WERI-Rb-1 (cell line): ENCODE measurements around the gene SLC6A3.

Source experiments
- DNase-seq: peaks from one replicate; pipeline ENCODE4 v3.0.0-alpha.2; 2020
- H3K27ac ChIP-seq: fragments of 250-450 bp; sonication (Bioruptor Pico); 2 replicates; pipeline ENCODE4 v1.5.1; 2020; ENCODE audit warnings: mild to moderate bottlenecking, moderate library complexity
- H3K27me3 ChIP-seq: fragments of 250-450 bp; sonication (Bioruptor Pico); 2 replicates; pipeline ENCODE4 v1.5.1; 2021; ENCODE audit warnings: mild to moderate bottlenecking, low read depth, moderate library complexity; ENCODE audit not compliant: insufficient read depth, severe bottlenecking
- H3K36me3 ChIP-seq: fragments of 250-450 bp; sonication (Bioruptor Pico); 2 replicates; pipeline ENCODE4 v1.5.1; 2020; ENCODE audit warnings: mild to moderate bottlenecking, moderate library complexity
- H3K4me3 ChIP-seq: 2 replicates; pipeline ENCODE4 v1.5.1; 2011; ENCODE audit warnings: low read depth, mild to moderate bottlenecking, control low read depth, low read length
- H3K9me3 ChIP-seq: fragments of 250-450 bp; sonication (Bioruptor Pico); 2 replicates; pipeline ENCODE4 v1.5.1; 2021; ENCODE audit warnings: mild to moderate bottlenecking, moderate library complexity; ENCODE audit not compliant: severe bottlenecking
- TF ChIP-seq, protein P1 (sequence below): IDR thresholded peaks from 2 replicates; pipeline ENCODE4 v1.5.1; 2011; ENCODE audit warnings: low read depth, mild to moderate bottlenecking, control low read depth, inconsistent platforms, low read length

SLC6A3 gene

DNA sequence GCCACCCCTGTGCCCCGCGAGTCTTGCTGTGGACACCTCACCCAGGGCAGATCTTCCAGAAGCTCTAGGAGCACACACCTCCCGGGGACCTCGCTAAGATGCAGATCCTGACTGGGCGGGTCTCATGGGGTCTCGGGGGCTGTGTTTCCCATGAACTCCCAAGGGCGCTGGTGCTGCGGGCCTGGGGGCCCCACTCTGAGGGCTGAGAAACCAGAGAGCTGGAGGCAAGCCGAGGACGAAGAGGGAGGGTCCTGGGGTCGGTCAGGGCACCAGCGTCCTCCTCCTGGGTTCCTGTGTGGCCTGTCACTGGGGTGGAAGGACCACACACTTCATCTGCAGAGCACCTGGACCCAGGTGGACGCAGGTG is 30.2 kb downstream of the SLC6A3 start:
- H3K27ac ChIP-seq, result no peak overlapping the region
- H3K9me3 ChIP-seq, result peaks cover 4% of the 10 kb centered on the region
- no peak overlapping the region for H3K4me3 ChIP-seq
- no peak for DNase-seq
- TF ChIP-seq, protein P1, sequence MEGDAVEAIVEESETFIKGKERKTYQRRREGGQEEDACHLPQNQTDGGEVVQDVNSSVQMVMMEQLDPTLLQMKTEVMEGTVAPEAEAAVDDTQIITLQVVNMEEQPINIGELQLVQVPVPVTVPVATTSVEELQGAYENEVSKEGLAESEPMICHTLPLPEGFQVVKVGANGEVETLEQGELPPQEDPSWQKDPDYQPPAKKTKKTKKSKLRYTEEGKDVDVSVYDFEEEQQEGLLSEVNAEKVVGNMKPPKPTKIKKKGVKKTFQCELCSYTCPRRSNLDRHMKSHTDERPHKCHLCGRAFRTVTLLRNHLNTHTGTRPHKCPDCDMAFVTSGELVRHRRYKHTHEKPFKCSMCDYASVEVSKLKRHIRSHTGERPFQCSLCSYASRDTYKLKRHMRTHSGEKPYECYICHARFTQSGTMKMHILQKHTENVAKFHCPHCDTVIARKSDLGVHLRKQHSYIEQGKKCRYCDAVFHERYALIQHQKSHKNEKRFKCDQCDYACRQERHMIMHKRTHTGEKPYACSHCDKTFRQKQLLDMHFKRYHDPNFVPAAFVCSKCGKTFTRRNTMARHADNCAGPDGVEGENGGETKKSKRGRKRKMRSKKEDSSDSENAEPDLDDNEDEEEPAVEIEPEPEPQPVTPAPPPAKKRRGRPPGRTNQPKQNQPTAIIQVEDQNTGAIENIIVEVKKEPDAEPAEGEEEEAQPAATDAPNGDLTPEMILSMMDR, result no peak
- no peaks in the 10 kb centered on the region for H3K27me3 ChIP-seq
- H3K36me3 ChIP-seq, result no peaks in the 10 kb centered on the region

DNA sequence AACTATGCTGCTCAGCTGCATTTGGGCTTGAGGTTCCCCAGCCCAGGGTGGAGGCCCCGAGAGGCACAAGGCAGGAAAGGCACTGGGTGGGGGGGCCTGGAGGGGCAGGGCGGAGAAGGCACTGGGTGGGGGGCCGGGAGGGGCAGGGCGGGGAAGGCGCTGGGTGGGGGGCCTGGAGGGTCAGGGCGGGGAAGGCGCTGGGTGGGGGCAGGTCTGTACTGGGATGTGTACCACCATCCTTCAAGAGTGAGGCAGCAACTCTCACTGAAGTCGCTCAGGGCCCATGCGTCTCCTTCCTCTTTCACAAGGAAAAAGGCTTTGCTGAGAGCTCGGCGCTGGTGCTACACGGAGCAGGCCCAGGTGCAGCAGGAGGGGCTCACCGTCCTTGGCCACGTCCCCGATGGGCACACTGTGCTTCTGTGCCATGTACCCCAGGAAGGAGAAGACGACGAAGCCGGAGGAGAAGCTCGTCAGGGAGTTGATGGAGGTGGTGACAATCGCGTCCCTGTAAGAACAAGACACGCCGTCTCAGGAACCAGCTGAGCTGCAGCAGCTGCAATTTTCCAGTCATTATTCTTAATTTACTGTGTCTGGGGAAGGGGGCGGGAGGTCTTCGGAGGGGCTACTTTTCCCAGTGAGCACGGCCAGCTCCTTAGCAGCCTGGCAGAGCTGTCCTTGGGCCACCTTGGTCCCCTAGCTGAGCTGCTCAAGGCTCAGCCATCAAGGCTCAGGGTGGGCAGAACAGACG is 30.8 kb downstream of the SLC6A3 start:
- H3K27ac ChIP-seq, result no peak overlapping the region
- peaks cover 4% of the 10 kb centered on the region for H3K9me3 ChIP-seq
- no peak overlapping the region for H3K4me3 ChIP-seq
- DNase-seq, result no peak
- TF ChIP-seq, protein P1, result no peak
- no peaks in the 10 kb centered on the region for H3K36me3 ChIP-seq
- no peaks in the 10 kb centered on the region for H3K27me3 ChIP-seq

DNA sequence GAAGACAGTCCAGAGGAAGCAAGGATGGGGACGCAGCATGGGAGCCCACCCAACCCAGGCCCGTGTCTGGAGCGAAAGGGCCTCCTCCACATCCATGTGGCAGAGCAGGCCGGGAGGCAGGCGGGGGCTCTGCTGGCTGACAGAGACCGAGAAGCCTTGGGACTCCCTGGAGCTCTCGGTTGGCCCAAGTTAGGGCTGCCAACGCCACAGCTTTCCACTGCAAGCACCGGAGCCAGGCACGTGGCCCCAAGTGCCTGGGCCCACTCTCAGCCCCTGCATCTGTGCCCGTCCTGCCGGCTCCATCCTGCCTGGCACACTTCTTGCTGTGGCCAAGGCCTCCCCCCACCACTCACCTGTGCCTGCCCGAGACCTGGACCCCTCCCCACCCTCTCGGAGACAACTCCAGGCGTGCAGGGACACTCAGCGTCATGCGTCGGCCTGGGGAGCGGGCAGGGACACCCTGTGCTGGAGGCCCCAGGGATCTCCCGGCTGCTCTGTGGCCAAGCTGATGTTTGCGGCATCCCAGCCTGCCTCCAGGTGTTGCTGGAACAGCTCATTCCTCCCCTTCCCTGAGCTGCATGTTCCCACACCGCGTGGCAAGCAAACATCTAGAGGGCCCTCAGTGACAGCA is 31.5 kb downstream of the SLC6A3 start:
- peaks cover 4% of the 10 kb centered on the region for H3K9me3 ChIP-seq
- no peak overlapping the region for H3K4me3 ChIP-seq
- H3K36me3 ChIP-seq, result no peaks in the 10 kb centered on the region
- H3K27me3 ChIP-seq, result no peaks in the 10 kb centered on the region
- no peak for DNase-seq
- TF ChIP-seq, protein P1, result no peak
- H3K27ac ChIP-seq, result no peak overlapping the region

DNA sequence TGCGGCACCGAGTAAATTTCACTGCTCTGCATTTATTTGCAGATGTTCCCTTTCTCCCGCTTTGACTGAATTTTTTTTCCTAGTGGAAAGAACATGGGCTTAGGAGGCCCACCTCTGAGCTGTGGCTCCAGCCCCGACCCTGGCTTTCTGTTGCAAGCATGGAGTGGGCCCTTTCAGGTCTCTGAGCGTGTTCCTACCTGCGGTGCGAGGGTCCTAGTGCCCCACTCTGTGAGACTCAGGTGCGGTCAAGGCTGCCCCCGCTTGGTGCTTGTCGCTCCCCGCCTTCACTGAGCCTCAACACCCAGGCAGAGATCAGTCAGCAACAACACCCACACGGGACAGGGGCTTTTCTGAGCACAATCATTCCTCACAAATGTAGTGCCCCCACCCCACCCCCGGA is 32.0 kb downstream of the SLC6A3 start:
- Histone ChIP-seq H3K27me3 (no peaks in the 10 kb centered on the region), H3K36me3 (no peaks in the 10 kb centered on the region), H3K9me3 (peaks cover 4% of the 10 kb centered on the region), H3K4me3 (no peak overlapping the region), H3K27ac (no peak overlapping the region)
- no peak for DNase-seq
- TF ChIP-seq, protein P1, result no peak

DNA sequence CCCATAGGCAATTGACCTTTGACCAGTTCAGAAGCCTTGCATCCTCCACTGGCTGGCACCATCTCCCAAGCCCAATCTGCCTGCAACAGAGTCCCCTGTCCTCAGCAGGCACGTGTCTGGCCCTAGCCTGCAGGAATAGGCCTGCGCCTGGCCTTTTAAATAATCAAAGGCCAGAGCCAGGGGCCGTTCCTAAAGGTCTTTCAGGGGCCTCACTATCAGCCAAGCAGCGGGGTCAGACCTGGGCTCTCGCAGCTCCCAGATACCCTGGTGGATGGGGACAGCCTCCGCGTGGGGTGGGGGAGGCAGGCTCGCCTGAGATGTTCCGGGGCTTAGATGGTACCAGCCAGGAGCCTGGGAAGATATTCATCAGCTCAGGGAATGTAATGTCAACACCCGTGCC is 32.6 kb downstream of the SLC6A3 start:
- H3K27ac ChIP-seq, result no peak overlapping the region
- H3K4me3 ChIP-seq, result no peak overlapping the region
- TF ChIP-seq, protein P1, result no peak
- H3K9me3 ChIP-seq, result peaks cover 4% of the 10 kb centered on the region
- no peak for DNase-seq
- H3K27me3 ChIP-seq, result no peaks in the 10 kb centered on the region
- no peaks in the 10 kb centered on the region for H3K36me3 ChIP-seq
